HCT116 (cell line): ENCODE measurements around the gene ZNF785. TPM values are rescaled to one million over a fixed set of nuclear protein-coding genes. Genes with fewer than 3 reads are reported as not detected.

Source experiments
- ATAC-seq: fragments of 200-7000 bp; cut with Tn5 transposase; 2 replicates; pipeline ENCODE4 v1.9.1; 2020; ENCODE audit warnings: mild to moderate bottlenecking, moderate library complexity
- BruUV-seq: library from RNA; stranded (reverse); fragments of 400-500 nt; replicated peaks from 2 replicates; lab custom pipeline; 2021; lab: Mats Ljungman, UMichigan
- CTCF ChIA-PET: fragments of 300-600 bp; sonication (Branson Sonifier 250); formaldehyde crosslinking; loops from one replicate; lab custom pipeline; 2021; ENCODE audit warnings: antibody characterized with exemption; lab: Charles Lee
- POLR2A ChIA-PET: fragments of 300-600, 350-600 bp; sonication (Branson Sonifier 250); formaldehyde crosslinking; loops from one replicate; lab custom pipeline; 2021; ENCODE audit warnings: antibody characterized with exemption; lab: Charles Lee
- RAD21 ChIA-PET, 2 experiments: fragments of 300-600 bp; sonication (Branson Sonifier 250); formaldehyde crosslinking; loops; one replicate each; lab custom pipeline; 2023; ENCODE audit warnings: low total read pairs in 2 of 2; ENCODE audit not compliant: uncharacterized antibody in 2 of 2, unreplicated experiment in 2 of 2, low non-redundant PET in 1 of 2; lab: Charles Lee
- DNase-seq: peaks from one replicate; pipeline ENCODE4 v3.0.0-alpha.2; 2010; ENCODE audit warnings: low read depth, low spot score
- H2AFZ ChIP-seq: fragments of 200-600 bp; shearing (Covaris generic), sonication (generic); 2 replicates; pipeline ENCODE4 v1.6.1; 2017; ENCODE audit warnings: low read depth, mixed run types, mixed read lengths, antibody characterized with exemption, low read length; ENCODE audit not compliant: poor library complexity, severe bottlenecking
- H3K27ac ChIP-seq: 2 replicates; pipeline ENCODE4 v1.5.1; 2012; ENCODE audit warnings: low read depth, low read length
- H3K27me3 ChIP-seq: fragments of 200-600 bp; sonication (generic); 2 replicates; pipeline ENCODE4 v1.6.1; 2016; ENCODE audit warnings: mixed run types, low read length, mixed read lengths; ENCODE audit not compliant: insufficient read depth
- H3K36me3 ChIP-seq, 2 experiments: fragments of 200-500 bp in 1 of 2; fragments of 200-600 bp in 1 of 2; sonication (Bioruptor generic) in 1 of 2; sonication (generic) in 1 of 2; 2 replicates each; pipeline versions ENCODE4 v1.5.1 to v1.6.1; 2014 to 2016; ENCODE audit warnings: low read length in 2 of 2, inconsistent platforms in 1 of 2, mixed read lengths in 1 of 2, mixed run types in 1 of 2; ENCODE audit not compliant: insufficient read depth in 2 of 2, control insufficient read depth in 1 of 2
- H3K4me1 ChIP-seq, 2 experiments: fragments of 200-600 bp in 1 of 2; sonication (generic) in 1 of 2; 2 replicates each; pipeline versions ENCODE4 v1.5.1 to v1.6.1; 2012 to 2017; ENCODE audit warnings: low read length in 2 of 2, inconsistent platforms in 1 of 2, mild to moderate bottlenecking in 1 of 2, mixed read lengths in 1 of 2, mixed run types in 1 of 2, moderate library complexity in 1 of 2; ENCODE audit not compliant: insufficient read depth in 2 of 2, control insufficient read depth in 1 of 2
- H3K4me2 ChIP-seq: fragments of 200-600 bp; sonication (generic); 2 replicates; pipeline ENCODE4 v1.6.1; 2017; ENCODE audit warnings: mixed run types, low read length, mixed read lengths
- H3K4me3 ChIP-seq, 2 experiments: fragments of 200-600 bp in 1 of 2; sonication (generic) in 1 of 2; replicated peaks in 1 of 2; 2 replicates each; pipeline ENCODE4 v1.5.1; 2011 to 2016; ENCODE audit warnings: low read length in 2 of 2, control low read depth in 1 of 2, low read depth in 1 of 2, mild to moderate bottlenecking in 1 of 2, mixed read lengths in 1 of 2, mixed run types in 1 of 2
- H3K79me2 ChIP-seq: fragments of 200-600 bp; sonication (generic); 2 replicates; pipeline ENCODE4 v1.6.1; 2017; ENCODE audit warnings: mild to moderate bottlenecking, mixed run types, low read length, moderate library complexity, mixed read lengths; ENCODE audit not compliant: insufficient read depth
- H3K9ac ChIP-seq: fragments of 200-600 bp; sonication (generic); 2 replicates; pipeline ENCODE4 v1.6.1; 2016; ENCODE audit warnings: low read length, mixed read lengths
- H3K9me2 ChIP-seq: fragments of 200-600 bp; sonication (generic), shearing (Covaris generic); 2 replicates; pipeline ENCODE4 v1.6.1; 2017; ENCODE audit warnings: mixed run types, mild to moderate bottlenecking, moderate library complexity; ENCODE audit not compliant: insufficient read depth
- H3K9me3 ChIP-seq, 2 experiments: fragments of 200-500 bp in 1 of 2; fragments of 200-600 bp in 1 of 2; sonication (Bioruptor generic) in 1 of 2; sonication (generic) in 1 of 2; 2 replicates each; pipeline ENCODE4 v1.6.1; 2014 to 2017; ENCODE audit warnings: low read length in 2 of 2, mixed read lengths in 2 of 2, inconsistent platforms in 1 of 2, low read depth in 1 of 2, mild to moderate bottlenecking in 1 of 2, mixed run types in 1 of 2, moderate library complexity in 1 of 2; ENCODE audit not compliant: control insufficient read depth in 1 of 2, insufficient read depth in 1 of 2
- H4K20me1 ChIP-seq: fragments of 200-600 bp; sonication (generic), shearing (Covaris generic); 2 replicates; pipeline ENCODE4 v1.6.1; 2017; ENCODE audit warnings: mixed run types, mild to moderate bottlenecking, moderate library complexity; ENCODE audit not compliant: insufficient read depth
- ATF3 ChIP-seq: IDR thresholded peaks from 2 replicates; pipeline ENCODE4 v1.6.1; 2012
- CTCF ChIP-seq, 3 experiments: fragments of 200-600 bp in 1 of 3; sonication (generic) in 1 of 3; IDR thresholded peaks in 2 of 3; conservative IDR thresholded peaks in 1 of 3; 2 replicates each; pipeline ENCODE4 v1.5.1; 2012 to 2017; ENCODE audit warnings: low read depth in 2 of 3, low read length in 2 of 3, antibody characterized with exemption in 1 of 3, borderline replicate concordance in 1 of 3, control low read depth in 1 of 3, mild to moderate bottlenecking in 1 of 3, mixed read lengths in 1 of 3, mixed run types in 1 of 3, moderate library complexity in 1 of 3; ENCODE audit not compliant: insufficient read depth in 1 of 3
- EGR1 ChIP-seq: IDR thresholded peaks from 2 replicates; pipeline ENCODE4 v1.6.1; 2012; ENCODE audit warnings: low read depth
- ELF1 ChIP-seq: IDR thresholded peaks from 2 replicates; pipeline ENCODE4 v1.6.1; 2012; ENCODE audit warnings: low read depth, borderline replicate concordance
- FOSL1 ChIP-seq: IDR thresholded peaks from 2 replicates; pipeline ENCODE4 v1.6.1; 2012; ENCODE audit warnings: low read depth
- SP1 ChIP-seq: IDR thresholded peaks from 2 replicates; pipeline ENCODE4 v1.6.1; 2012; ENCODE audit warnings: low read depth
- TCF7L2 ChIP-seq: IDR thresholded peaks from 2 replicates; pipeline ENCODE4 v1.7.0; 2011; ENCODE audit warnings: borderline replicate concordance, inconsistent platforms; ENCODE audit not compliant: insufficient read depth, insufficient read length; ENCODE audit errors: extremely low read depth
- YY1 ChIP-seq: IDR thresholded peaks from 2 replicates; pipeline ENCODE4 v1.6.1; 2011; ENCODE audit warnings: low read length, low read depth, moderate library complexity, mild to moderate bottlenecking; ENCODE audit not compliant: insufficient replicate concordance; ENCODE audit errors: extremely low read depth
- ZFX ChIP-seq: fragments of 450-650 bp; IDR thresholded peaks from 2 replicates; pipeline ENCODE4 v1.6.1; 2017
- ZNF274 ChIP-seq: fragments of 200-500 bp; sonication (Bioruptor generic); IDR thresholded peaks from 2 replicates; pipeline ENCODE4 v1.6.1; 2014; ENCODE audit warnings: mild to moderate bottlenecking, low read depth, low read length, inconsistent platforms
- intact Hi-C: fragments of 100-400 bp; cut with micrococcal nuclease; formaldehyde crosslinking; loops from 2 replicates; pipeline ENCODE4 v1.10.0; 2022
- total RNA-seq: library from RNA; stranded (reverse); gene quantifications from one replicate; pipeline ENCODE4 v1.2.1, GENCODE V29; 2021; ENCODE audit not compliant: unreplicated experiment

Gene ZNF785
- total RNA-seq, 1 experiment from 2014 or later: 0.15 TPM

GRCh38 chr16:30559690-30560089, 25.8 kb downstream of the ZNF785 start:
- ChIA-PET CTCF (no interaction called here), RAD21 (no interaction called here), POLR2A (no interaction called here)
- peaks cover 14% of the 10 kb centered on the region; the same call in 1 of the 2 replicates for H3K79me2 ChIP-seq
- H3K9me3 ChIP-seq: no peaks in the 10 kb centered on the region
- no peak overlapping the region for H3K4me2 ChIP-seq
- BruUV-seq: no TSS peak
- TF ChIP-seq YY1: no peak
- no peak for TF ChIP-seq FOSL1
- TF ChIP-seq CTCF (IDR thresholded peaks at IDR 0.05 in 2 of 3, conservative IDR thresholded peaks at IDR 0.05 in 1 of 3; ENCODE audit: borderline replicate concordance in 1 of 3, insufficient read depth in 1 of 3, low read depth in 2 of 3, low read length in 2 of 3): no peak
- intact Hi-C loops: no loop called here
- H4K20me1 ChIP-seq: no peaks in the 10 kb centered on the region
- H3K27me3 ChIP-seq: no peaks in the 10 kb centered on the region
- H3K9ac ChIP-seq: no peak overlapping the region
- ATAC-seq (no peak), DNase-seq (no peak)
- H2AFZ ChIP-seq: no peak overlapping the region
- H3K27ac ChIP-seq: no peak overlapping the region
- peaks cover 10 to 21% of the 10 kb centered on the region in 2 experiments for H3K4me1 ChIP-seq
- H3K36me3 ChIP-seq: peaks cover 0 to 2% of the 10 kb centered on the region in 2 experiments; a peak in 1 of 4 replicates
- H3K4me3 ChIP-seq: no peak overlapping the region
- H3K9me2 ChIP-seq: no peaks in the 10 kb centered on the region

GRCh38 chr16:30558789-30559377, 26.6 kb downstream of the ZNF785 start:
- H3K9me3 ChIP-seq: no peaks in the 10 kb centered on the region
- H3K9ac ChIP-seq: peak overlapping the region; percentile 93
- ChIA-PET RAD21 (interaction anchor here (0.8 to 1.0 kb wide), 4 partner anchors 13 to 129 kb away, joined by 3 read pairs; partner anchors contain the start of genes DCTPP1 (in 1 of the 2), ZNF688 (in 1 of the 2) and ZNF747 (in 1 of the 2)), CTCF (interaction anchor here (0.8 to 1.3 kb wide), 6 partner anchors 13 to 149 kb away, joined by 3 to 6 read pairs (median 4); partner anchors contain the start of genes DCTPP1, ZNF688 and ZNF747), POLR2A (interaction anchor here (0.8 to 2.4 kb wide), 9 partner anchors 9 to 141 kb away, joined by 3 to 21 read pairs (median 3); partner anchors contain the start of genes DCTPP1, ZNF688 and ZNF747)
- peak overlapping the region; percentile 36 to 94 for H3K4me3 ChIP-seq
- H3K4me2 ChIP-seq: peak overlapping the region; percentile 93
- H2AFZ ChIP-seq: peak overlapping the region; percentile 68
- peaks cover 14% of the 10 kb centered on the region; the same call in 1 of the 2 replicates for H3K79me2 ChIP-seq
- BruUV-seq: TSS peak; percentile 87
- intact Hi-C loops: no loop called here
- H3K27ac ChIP-seq: peak overlapping the region; percentile 85
- H3K27me3 ChIP-seq: no peaks in the 10 kb centered on the region
- H3K36me3 ChIP-seq: peaks cover 4% of the 10 kb centered on the region in 2 experiments; a peak in 2 of 4 replicates
- peaks cover 10 to 21% of the 10 kb centered on the region in 2 experiments for H3K4me1 ChIP-seq
- TF ChIP-seq EGR1 (no peak), SP1 (no peak), ELF1 (no peak), FOSL1 (no peak), YY1 (no peak), ZNF274 (no peak), ZFX (no peak), ATF3 (no peak), TCF7L2 (no peak)
- DNase-seq: no peak
- H3K9me2 ChIP-seq: no peaks in the 10 kb centered on the region
- no peaks in the 10 kb centered on the region for H4K20me1 ChIP-seq
- peak; percentile 23 for ATAC-seq
